ENCODE data around the gene CNTN4.

DNA sequence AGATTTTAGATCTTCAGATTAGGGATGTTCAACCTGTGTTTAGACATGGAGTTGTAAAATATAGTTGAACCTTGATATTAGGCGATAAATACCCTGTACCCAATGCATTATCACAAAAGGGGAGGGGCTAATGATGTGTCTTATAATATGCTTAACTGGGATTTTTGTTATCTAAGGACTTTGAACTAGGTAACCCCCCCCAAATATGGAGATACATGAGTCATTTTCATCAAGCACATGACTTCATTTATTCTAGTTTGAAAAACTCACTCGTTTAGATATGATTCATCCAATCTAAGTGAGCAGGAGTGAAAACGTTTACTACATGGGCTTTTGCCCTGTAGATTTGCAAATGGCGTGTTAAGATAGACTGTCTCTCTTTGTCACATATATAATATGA, 799.2 kb downstream of the CNTN4 start:
- TF ChIP-seq HDAC6 (IDR thresholded peaks at IDR 0.05; ENCODE audit: low read depth, low read length): no peak
- TF ChIP-seq POLR2AphosphoS5 (IDR thresholded peaks at IDR 0.05; ENCODE audit: low read depth, low read length): no peak
- TF ChIP-seq POLR2A (IDR thresholded peaks at IDR 0.05; ENCODE audit: control extremely low read depth in 1 of 2, low read depth in 2 of 2, low read length in 2 of 2): no peak
- no peak for TF ChIP-seq CTCF (IDR thresholded peaks at IDR 0.05; ENCODE audit: control extremely low read depth in 1 of 3, insufficient read depth in 1 of 3, low read depth in 1 of 3, low read length in 3 of 3)
- no peak for TF ChIP-seq ATF2 (IDR thresholded peaks at IDR 0.05; ENCODE audit: low read length)
- no peak for TF ChIP-seq RFX5 (IDR thresholded peaks at IDR 0.05; ENCODE audit: borderline replicate concordance, low read depth, low read length)
- no peak for TF ChIP-seq EZH2 (IDR thresholded peaks at IDR 0.05; ENCODE audit: low read depth, low read length, severe bottlenecking)
- no peak for TF ChIP-seq CHD1 (IDR thresholded peaks at IDR 0.05; ENCODE audit: low read depth, low read length)
- TF ChIP-seq SP4 (IDR thresholded peaks at IDR 0.05; ENCODE audit: low read length): no peak
- no peak for TF ChIP-seq USF2 (IDR thresholded peaks at IDR 0.05; ENCODE audit: low read length)
- no peak for TF ChIP-seq FOSL1 (IDR thresholded peaks at IDR 0.05; ENCODE audit: insufficient read depth, low read depth, low read length)
- no peak for TF ChIP-seq MAFK (IDR thresholded peaks at IDR 0.05; ENCODE audit: low read depth, low read length)
